GM18868 (cell line): ENCODE results near the gene CRACR2B.

ENCODE experiments used
- ATAC-seq: cut with Tn5 transposase; IDR thresholded peaks from one replicate; pipeline ENCODE4 v1.9.1; 2021; ENCODE audit warnings: mild to moderate bottlenecking, moderate library complexity; ENCODE audit not compliant: unreplicated experiment

Gene CRACR2B

GRCh38 chr11:827897-828192, at the start of gene CRACR2B:
Gene CRACR2B (plus strand): TSS chr11:827919. CDS start chr11:828608, 689 bp downstream.
- ATAC-seq = no peak

- ATAC-seq = no peak
These were observed 48.5 kb upstream of the CRACR2B start for GRCh38 chr11:778976-779954.

GRCh38 chr11:779955-780532, 47.7 kb upstream of the CRACR2B start:
- ATAC-seq = no peak

GRCh38 chr11:782264-783174, 45.2 kb upstream of the CRACR2B start:
- ATAC-seq = no peak

- ATAC-seq = no peak
These were observed 44.1 kb upstream of the CRACR2B start for GRCh38 chr11:783581-784015.

GRCh38 chr11:786235-787083, 41.3 kb upstream of the CRACR2B start:
- no peak for ATAC-seq

- no peak for ATAC-seq
These were observed 40.5 kb upstream of the CRACR2B start for GRCh38 chr11:787084-787675.

- no peak for ATAC-seq
These were observed 39.6 kb upstream of the CRACR2B start for GRCh38 chr11:788009-788640.

GRCh38 chr11:788953-789940, 38.5 kb upstream of the CRACR2B start:
- no peak for ATAC-seq

- no peak for ATAC-seq
These were observed 37.8 kb upstream of the CRACR2B start, which contains the start of gene CEND1 for GRCh38 chr11:789943-790342. Gene CEND1 (minus strand): TSS chr11:790090. CDS start chr11:788576, 1,514 bp downstream.

- ATAC-seq = no peak
These were observed 36.8 kb upstream of the CRACR2B start for GRCh38 chr11:790721-791564.

- ATAC-seq = no peak
These were observed 35.8 kb upstream of the CRACR2B start for GRCh38 chr11:791658-792534.

- no peak for ATAC-seq
These were observed 35.2 kb upstream of the CRACR2B start for GRCh38 chr11:792535-792821.

GRCh38 chr11:792873-793272, 34.8 kb upstream of the CRACR2B start:
- ATAC-seq = no peak

GRCh38 chr11:793556-793955, 34.2 kb upstream of the CRACR2B start:
- no peak for ATAC-seq

- no peak for ATAC-seq
These were observed 33.5 kb upstream of the CRACR2B start for GRCh38 chr11:794013-794765.
